HepG2 (cell line): ENCODE results near the gene EIF3B. TPM values are rescaled to one million over a fixed set of nuclear protein-coding genes. Genes with fewer than 3 reads are reported as not detected.
A peak's percentile ranks its signal among the peaks of the same experiment; 100 is the strongest.

Experiments
- FLYWCH1 ChIP-seq: sonication (generic); formaldehyde crosslinking; IDR thresholded peaks from 2 replicates; pipeline ENCODE4 v1.8.1; 2023; ENCODE audit warnings: mild to moderate bottlenecking, missing genetic modification reagents
- HDAC1 ChIP-seq: sonication (generic); formaldehyde crosslinking; IDR thresholded peaks from 2 replicates; pipeline ENCODE4 v1.5.1; 2020; ENCODE audit warnings: mild to moderate bottlenecking, missing genetic modification reagents
- HIVEP1 ChIP-seq: sonication (generic); formaldehyde crosslinking; IDR thresholded peaks from 2 replicates; pipeline ENCODE4 v1.4.0; 2020; ENCODE audit warnings: mild to moderate bottlenecking, missing genetic modification reagents
- KAT7 ChIP-seq: IDR thresholded peaks from 2 replicates; pipeline ENCODE4 v1.6.1; 2018; ENCODE audit warnings: borderline replicate concordance, missing compliant biosample characterization
- PCBP1 ChIP-seq: fragments of 200-400 bp; formaldehyde crosslinking; IDR thresholded peaks from 2 replicates; pipeline ENCODE4 v1.6.1; 2017; ENCODE audit warnings: mild to moderate bottlenecking, low read depth, low read length, borderline replicate concordance
- PLSCR1 ChIP-seq: sonication (generic); formaldehyde crosslinking; IDR thresholded peaks from 2 replicates; pipeline ENCODE4 v1.5.0; 2020; ENCODE audit warnings: missing genetic modification reagents, mild to moderate bottlenecking, borderline replicate concordance
- PRPF4 ChIP-seq: fragments of 200-400 bp; formaldehyde crosslinking; IDR thresholded peaks from 2 replicates; pipeline ENCODE4 v1.6.1; 2016; ENCODE audit warnings: low read length, low read depth; ENCODE audit not compliant: poor library complexity, severe bottlenecking
- RXRB ChIP-seq: IDR thresholded peaks from 2 replicates; pipeline ENCODE4 v1.6.1; 2016; ENCODE audit warnings: borderline replicate concordance, missing genetic modification reagents, missing compliant biosample characterization
- SATB2 ChIP-seq: sonication (generic); formaldehyde crosslinking; IDR thresholded peaks from 2 replicates; pipeline ENCODE4 v1.5.0; 2020; ENCODE audit warnings: missing genetic modification reagents
- SPEN ChIP-seq: sonication (generic); formaldehyde crosslinking; IDR thresholded peaks from 2 replicates; pipeline ENCODE4 v1.5.1; 2020; ENCODE audit warnings: low read depth, mild to moderate bottlenecking, missing genetic modification reagents
- ZBTB37 ChIP-seq: sonication (generic); formaldehyde crosslinking; IDR thresholded peaks from 2 replicates; pipeline ENCODE4 v1.4.0; 2020; ENCODE audit warnings: mild to moderate bottlenecking, missing genetic modification reagents
- ZBTB42 ChIP-seq: sonication (generic); formaldehyde crosslinking; IDR thresholded peaks from 2 replicates; pipeline ENCODE4 v1.5.0; 2020; ENCODE audit warnings: mild to moderate bottlenecking, missing genetic modification reagents
- ZNF335 ChIP-seq: sonication (generic); formaldehyde crosslinking; IDR thresholded peaks from 2 replicates; pipeline ENCODE4 v1.4.0; 2020; ENCODE audit warnings: missing genetic modification reagents
- ZSCAN9 ChIP-seq: IDR thresholded peaks from 2 replicates; pipeline ENCODE4 v1.6.1; 2016; ENCODE audit warnings: borderline replicate concordance
- polyA plus RNA-seq, 8 experiments: library from polyadenylated mRNA; depleted of rRNA in 3 of 8; stranded (reverse) in 7 of 8; unstranded in 1 of 8; fragments of >200 nt; fragmentation: Illumina TruSeq in 4 of 8; extraction: Trizol in 4 of 8; gene quantifications; 2 replicates each; pipeline versions ENCODE4 v1.2.1 to v1.2.3, GENCODE V29; 2011 to 2016; ENCODE audit warnings: low read depth in 4 of 8, missing spikeins in 1 of 8, mixed read lengths in 1 of 8; ENCODE audit not compliant: insufficient read depth in 1 of 8
- total RNA-seq, 5 experiments: library from RNA; depleted of rRNA; stranded (reverse); fragments of >200 nt; fragmentation: Illumina TruSeq; extraction: Trizol; gene quantifications; 2 replicates each; pipeline ENCODE4 v1.2.3, GENCODE V29; 2016; ENCODE audit warnings: low read depth in 1 of 5
- TF ChIP-seq, protein P1 (sequence below), 2 experiments: sonication (generic) in 1 of 2; formaldehyde crosslinking in 1 of 2; IDR thresholded peaks; 2 replicates each; pipeline versions ENCODE4 v1.4.0 to v1.6.1; 2018 to 2020; ENCODE audit warnings: missing genetic modification reagents in 2 of 2, borderline replicate concordance in 1 of 2, low read depth in 1 of 2, mild to moderate bottlenecking in 1 of 2, missing biosample characterization in 1 of 2
- TF ChIP-seq, protein P2 (sequence below): IDR thresholded peaks from 2 replicates; pipeline ENCODE4 v1.6.1; 2016; ENCODE audit warnings: low read depth, borderline replicate concordance
- TF ChIP-seq, protein P3 (sequence below): sonication (generic); formaldehyde crosslinking; IDR thresholded peaks from 2 replicates; pipeline ENCODE4 v1.5.0; 2020; ENCODE audit warnings: mild to moderate bottlenecking, missing genetic modification reagents, moderate library complexity
- TF ChIP-seq, protein P4 (sequence below): fragments of 450-650 bp; IDR thresholded peaks from 2 replicates; pipeline ENCODE4 v1.6.1; 2016

Gene EIF3B
- total and polyA plus RNA-seq, 2 of the 13 experiments (the other 11 are each of a cell fraction or from before 2014, with no cell fraction given), result 92.2 to 241 TPM

DNA sequence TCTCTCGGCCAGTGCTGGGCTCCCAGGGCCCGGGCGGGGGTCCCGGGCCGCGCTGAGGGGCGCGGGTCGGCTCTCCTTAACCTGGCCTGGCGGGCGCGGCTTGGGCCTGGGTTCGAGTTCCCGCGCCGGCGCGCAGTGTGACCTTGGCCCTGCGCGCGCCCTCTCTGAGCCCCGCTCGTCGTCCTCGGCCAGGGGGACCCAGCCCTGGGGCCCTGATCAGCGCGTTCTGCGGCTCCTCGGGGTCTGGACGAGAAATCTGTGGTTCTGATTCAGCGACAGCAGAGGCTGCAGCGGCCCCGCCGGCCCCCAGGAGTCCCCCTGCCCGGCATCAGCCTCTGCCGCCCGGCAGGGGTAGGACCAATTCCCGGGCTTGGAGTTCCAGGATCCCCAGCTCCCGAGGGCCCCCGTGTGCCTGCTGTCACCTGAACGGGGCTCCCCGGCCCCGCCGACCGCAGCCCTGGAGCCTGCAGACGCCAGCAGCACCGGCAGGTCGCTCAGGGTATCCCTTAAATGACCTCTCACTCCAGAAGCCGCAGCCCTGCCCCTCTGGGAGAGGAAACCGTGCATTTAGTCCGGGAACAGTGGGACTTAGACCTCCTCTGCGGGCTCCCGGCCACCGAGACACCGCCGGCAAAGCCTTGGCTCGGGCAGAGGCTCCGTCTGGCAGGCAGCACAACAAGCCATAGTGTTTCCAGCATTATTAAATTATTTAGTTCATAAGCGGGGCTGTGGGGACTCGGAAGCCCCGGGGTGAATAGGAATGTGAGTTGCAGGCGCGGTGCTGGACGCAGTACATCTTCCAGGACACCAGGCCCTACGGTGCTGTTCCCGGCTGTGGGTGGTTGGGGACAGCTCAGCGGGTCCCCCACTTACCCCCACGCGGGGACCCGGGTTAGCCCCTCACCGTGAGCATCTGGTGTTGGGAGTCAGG is 49.4 kb downstream of the EIF3B start (continued):
- TF ChIP-seq, protein P1, sequence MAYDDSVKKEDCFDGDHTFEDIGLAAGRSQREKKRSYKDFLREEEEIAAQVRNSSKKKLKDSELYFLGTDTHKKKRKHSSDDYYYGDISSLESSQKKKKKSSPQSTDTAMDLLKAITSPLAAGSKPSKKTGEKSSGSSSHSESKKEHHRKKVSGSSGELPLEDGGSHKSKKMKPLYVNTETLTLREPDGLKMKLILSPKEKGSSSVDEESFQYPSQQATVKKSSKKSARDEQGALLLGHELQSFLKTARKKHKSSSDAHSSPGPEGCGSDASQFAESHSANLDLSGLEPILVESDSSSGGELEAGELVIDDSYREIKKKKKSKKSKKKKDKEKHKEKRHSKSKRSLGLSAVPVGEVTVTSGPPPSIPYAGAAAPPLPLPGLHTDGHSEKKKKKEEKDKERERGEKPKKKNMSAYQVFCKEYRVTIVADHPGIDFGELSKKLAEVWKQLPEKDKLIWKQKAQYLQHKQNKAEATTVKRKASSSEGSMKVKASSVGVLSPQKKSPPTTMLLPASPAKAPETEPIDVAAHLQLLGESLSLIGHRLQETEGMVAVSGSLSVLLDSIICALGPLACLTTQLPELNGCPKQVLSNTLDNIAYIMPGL (CRISPR knock-in tag; IDR thresholded peaks at IDR 0.05; ENCODE audit: borderline replicate concordance in 1 of 2, low read depth in 1 of 2), result peak in 1 of 2 experiments; percentile 43; a peak in 1 of 4 replicates
- TF ChIP-seq ZBTB42 (CRISPR knock-in tag), result no peak
- no peak for TF ChIP-seq ZNF335 (CRISPR knock-in tag)
- TF ChIP-seq PRPF4, result no peak
- peak; percentile 3; the same call in 1 of the 2 replicates for TF ChIP-seq HDAC1 (CRISPR knock-in tag)
- TF ChIP-seq SATB2, result no peak
- TF ChIP-seq FLYWCH1 (CRISPR knock-in tag), result no peak
- TF ChIP-seq SPEN (CRISPR knock-in tag), result no peak; the same call in 1 of the 2 replicates
- TF ChIP-seq, protein P2, sequence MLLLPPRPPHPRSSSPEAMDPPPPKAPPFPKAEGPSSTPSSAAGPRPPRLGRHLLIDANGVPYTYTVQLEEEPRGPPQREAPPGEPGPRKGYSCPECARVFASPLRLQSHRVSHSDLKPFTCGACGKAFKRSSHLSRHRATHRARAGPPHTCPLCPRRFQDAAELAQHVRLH (CRISPR knock-in tag), result no peak
- TF ChIP-seq HIVEP1 (CRISPR knock-in tag), result peak; percentile 65; the same call in 1 of the 2 replicates
- no peak for TF ChIP-seq PLSCR1 (CRISPR knock-in tag)
- TF ChIP-seq KAT7 (CRISPR knock-in tag), result 0 out of 2 replicates have a peak, but pooled peaks have one; percentile 14
- TF ChIP-seq ZSCAN9, result no peak
- TF ChIP-seq PCBP1, result 0 out of 2 replicates have a peak, but pooled peaks have one; percentile 10
- no peak for TF ChIP-seq RXRB (CRISPR knock-in tag)
- TF ChIP-seq, protein P3, sequence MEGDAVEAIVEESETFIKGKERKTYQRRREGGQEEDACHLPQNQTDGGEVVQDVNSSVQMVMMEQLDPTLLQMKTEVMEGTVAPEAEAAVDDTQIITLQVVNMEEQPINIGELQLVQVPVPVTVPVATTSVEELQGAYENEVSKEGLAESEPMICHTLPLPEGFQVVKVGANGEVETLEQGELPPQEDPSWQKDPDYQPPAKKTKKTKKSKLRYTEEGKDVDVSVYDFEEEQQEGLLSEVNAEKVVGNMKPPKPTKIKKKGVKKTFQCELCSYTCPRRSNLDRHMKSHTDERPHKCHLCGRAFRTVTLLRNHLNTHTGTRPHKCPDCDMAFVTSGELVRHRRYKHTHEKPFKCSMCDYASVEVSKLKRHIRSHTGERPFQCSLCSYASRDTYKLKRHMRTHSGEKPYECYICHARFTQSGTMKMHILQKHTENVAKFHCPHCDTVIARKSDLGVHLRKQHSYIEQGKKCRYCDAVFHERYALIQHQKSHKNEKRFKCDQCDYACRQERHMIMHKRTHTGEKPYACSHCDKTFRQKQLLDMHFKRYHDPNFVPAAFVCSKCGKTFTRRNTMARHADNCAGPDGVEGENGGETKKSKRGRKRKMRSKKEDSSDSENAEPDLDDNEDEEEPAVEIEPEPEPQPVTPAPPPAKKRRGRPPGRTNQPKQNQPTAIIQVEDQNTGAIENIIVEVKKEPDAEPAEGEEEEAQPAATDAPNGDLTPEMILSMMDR (CRISPR knock-in tag), result no peak
- TF ChIP-seq, protein P4, sequence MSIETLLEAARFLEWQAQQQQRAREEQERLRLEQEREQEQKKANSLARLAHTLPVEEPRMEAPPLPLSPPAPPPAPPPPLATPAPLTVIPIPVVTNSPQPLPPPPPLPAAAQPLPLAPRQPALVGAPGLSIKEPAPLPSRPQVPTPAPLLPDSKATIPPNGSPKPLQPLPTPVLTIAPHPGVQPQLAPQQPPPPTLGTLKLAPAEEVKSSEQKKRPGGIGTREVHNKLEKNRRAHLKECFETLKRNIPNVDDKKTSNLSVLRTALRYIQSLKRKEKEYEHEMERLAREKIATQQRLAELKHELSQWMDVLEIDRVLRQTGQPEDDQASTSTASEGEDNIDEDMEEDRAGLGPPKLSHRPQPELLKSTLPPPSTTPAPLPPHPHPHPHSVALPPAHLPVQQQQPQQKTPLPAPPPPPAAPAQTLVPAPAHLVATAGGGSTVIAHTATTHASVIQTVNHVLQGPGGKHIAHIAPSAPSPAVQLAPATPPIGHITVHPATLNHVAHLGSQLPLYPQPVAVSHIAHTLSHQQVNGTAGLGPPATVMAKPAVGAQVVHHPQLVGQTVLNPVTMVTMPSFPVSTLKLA, result no peak
- no peak for TF ChIP-seq ZBTB37 (CRISPR knock-in tag)
